Ascending aorta (tissue), 2 donors: Measurements from ENCODE around the gene DTHD1. TPM values are rescaled to one million over a fixed set of nuclear protein-coding genes. Genes with fewer than 3 reads are reported as not detected.

Experiments used
- DNase-seq, 2 donors: peaks; one replicate each; pipeline ENCODE4 v3.0.0-alpha.2; 2019; ENCODE audit warnings: low spot score in 2 of 2
- H3K27ac ChIP-seq, 2 donors: fragments of 200-600 bp; sonication (generic); one replicate each; pipeline ENCODE4 v1.5.1; 2016 to 2017; ENCODE audit warnings: mild to moderate bottlenecking in 1 of 2
- H3K27me3 ChIP-seq: fragments of 200-600 bp; sonication (generic); one replicate; pipeline ENCODE4 v1.5.1; 2017
- H3K36me3 ChIP-seq, 2 donors: fragments of 200-600 bp; sonication (generic); one replicate each; pipeline ENCODE4 v1.5.1; 2016
- H3K4me1 ChIP-seq, 2 donors: fragments of 200-600 bp; sonication (generic); one replicate each; pipeline ENCODE4 v1.5.1; 2016 to 2017; ENCODE audit warnings: mild to moderate bottlenecking in 1 of 2
- H3K4me3 ChIP-seq, 2 donors: fragments of 200-600 bp; sonication (generic); one replicate each; pipeline ENCODE4 v1.5.1; 2016 to 2017; ENCODE audit warnings: mild to moderate bottlenecking in 1 of 2
- H3K9me3 ChIP-seq, 2 donors: fragments of 200-600 bp; sonication (generic); one replicate each; pipeline ENCODE4 v1.5.1; 2016
- intact Hi-C: fragments of 100-400 bp; cut with DNase I; formaldehyde crosslinking; loops from one replicate; pipeline ENCODE4 v1.15.1; 2023
- total RNA-seq: library from RNA; depleted of rRNA; stranded (reverse); fragments of >200 nt; gene quantifications from one replicate; pipeline ENCODE4 v1.1.0, GENCODE V29; 2016
- TF ChIP-seq, protein P1 (sequence below), 3 experiments: fragments of 200-600 bp in 2 of 3; fragments of 450-650 bp in 1 of 3; sonication (generic) in 2 of 3; IDR thresholded peaks; one replicate each; pipeline ENCODE4 v1.5.1; 2016 to 2019; ENCODE audit warnings: antibody characterized with exemption in 3 of 3, mild to moderate bottlenecking in 1 of 3, moderate library complexity in 1 of 3

The DTHD1 gene
- total RNA-seq, 1 donor from 2014 or later = not detected

- no peaks in the 10 kb centered on the region for H3K4me1 ChIP-seq
- H3K27ac ChIP-seq = no peak overlapping the region
- no peaks in the 10 kb centered on the region for H3K36me3 ChIP-seq
- intact Hi-C loops = no loop called here
- DNase-seq = no peak
- H3K9me3 ChIP-seq = no peaks in the 10 kb centered on the region
- no peak overlapping the region for H3K4me3 ChIP-seq
- H3K27me3 ChIP-seq = no peaks in the 10 kb centered on the region
- TF ChIP-seq, protein P1, sequence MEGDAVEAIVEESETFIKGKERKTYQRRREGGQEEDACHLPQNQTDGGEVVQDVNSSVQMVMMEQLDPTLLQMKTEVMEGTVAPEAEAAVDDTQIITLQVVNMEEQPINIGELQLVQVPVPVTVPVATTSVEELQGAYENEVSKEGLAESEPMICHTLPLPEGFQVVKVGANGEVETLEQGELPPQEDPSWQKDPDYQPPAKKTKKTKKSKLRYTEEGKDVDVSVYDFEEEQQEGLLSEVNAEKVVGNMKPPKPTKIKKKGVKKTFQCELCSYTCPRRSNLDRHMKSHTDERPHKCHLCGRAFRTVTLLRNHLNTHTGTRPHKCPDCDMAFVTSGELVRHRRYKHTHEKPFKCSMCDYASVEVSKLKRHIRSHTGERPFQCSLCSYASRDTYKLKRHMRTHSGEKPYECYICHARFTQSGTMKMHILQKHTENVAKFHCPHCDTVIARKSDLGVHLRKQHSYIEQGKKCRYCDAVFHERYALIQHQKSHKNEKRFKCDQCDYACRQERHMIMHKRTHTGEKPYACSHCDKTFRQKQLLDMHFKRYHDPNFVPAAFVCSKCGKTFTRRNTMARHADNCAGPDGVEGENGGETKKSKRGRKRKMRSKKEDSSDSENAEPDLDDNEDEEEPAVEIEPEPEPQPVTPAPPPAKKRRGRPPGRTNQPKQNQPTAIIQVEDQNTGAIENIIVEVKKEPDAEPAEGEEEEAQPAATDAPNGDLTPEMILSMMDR (IDR thresholded peaks at IDR 0.05) = no peak
These were observed 29.4 kb upstream of the DTHD1 start for GRCh38 chr4:36251983-36252382.

- no peak for DNase-seq
- no peaks in the 10 kb centered on the region for H3K27me3 ChIP-seq
- TF ChIP-seq, protein P1 (IDR thresholded peaks at IDR 0.05) = no peak
- no peaks in the 10 kb centered on the region for H3K4me1 ChIP-seq
- no peak overlapping the region for H3K27ac ChIP-seq
- no peaks in the 10 kb centered on the region for H3K9me3 ChIP-seq
- intact Hi-C loops = no loop called here
- no peaks in the 10 kb centered on the region for H3K36me3 ChIP-seq
- no peak overlapping the region for H3K4me3 ChIP-seq
These were observed 27.0 kb upstream of the DTHD1 start for GRCh38 chr4:36254371-36254770.

- no peak for DNase-seq
- H3K4me3 ChIP-seq = no peak overlapping the region
- TF ChIP-seq, protein P1 (IDR thresholded peaks at IDR 0.05) = no peak
- H3K27me3 ChIP-seq = no peaks in the 10 kb centered on the region
- H3K27ac ChIP-seq = no peak overlapping the region
- H3K4me1 ChIP-seq = no peaks in the 10 kb centered on the region
- intact Hi-C loops = no loop called here
- H3K9me3 ChIP-seq = no peaks in the 10 kb centered on the region
- no peaks in the 10 kb centered on the region for H3K36me3 ChIP-seq
These were observed 25.8 kb upstream of the DTHD1 start for GRCh38 chr4:36255577-36255976.

DNA sequence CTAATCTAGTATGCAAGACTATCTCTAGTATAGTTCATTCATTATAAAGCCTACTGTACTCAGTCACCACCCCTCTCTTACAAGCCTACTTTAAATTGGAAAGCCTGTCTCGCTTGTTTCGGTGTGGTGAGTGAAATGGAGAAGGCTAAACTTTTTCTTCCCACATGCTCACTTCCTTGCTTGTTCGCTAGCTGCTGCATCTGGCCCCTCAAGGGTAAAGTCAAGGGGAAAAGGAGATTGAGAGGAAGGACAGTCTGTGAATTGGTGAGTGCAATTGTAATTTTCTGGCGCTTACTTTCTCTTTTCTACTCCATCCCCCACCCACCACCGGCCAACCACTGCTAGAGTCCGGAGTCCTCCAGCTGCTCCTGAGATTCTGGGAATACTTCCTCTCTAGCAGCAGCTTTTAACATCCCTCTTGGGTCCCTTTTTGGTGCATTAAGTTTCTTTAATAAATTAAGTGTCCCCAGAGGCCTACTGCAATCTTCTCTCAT is 25.0 kb upstream of the DTHD1 start:
- Histone ChIP-seq H3K4me1 (no peaks in the 10 kb centered on the region), H3K4me3 (no peak overlapping the region)
- DNase-seq = no peak

DNA sequence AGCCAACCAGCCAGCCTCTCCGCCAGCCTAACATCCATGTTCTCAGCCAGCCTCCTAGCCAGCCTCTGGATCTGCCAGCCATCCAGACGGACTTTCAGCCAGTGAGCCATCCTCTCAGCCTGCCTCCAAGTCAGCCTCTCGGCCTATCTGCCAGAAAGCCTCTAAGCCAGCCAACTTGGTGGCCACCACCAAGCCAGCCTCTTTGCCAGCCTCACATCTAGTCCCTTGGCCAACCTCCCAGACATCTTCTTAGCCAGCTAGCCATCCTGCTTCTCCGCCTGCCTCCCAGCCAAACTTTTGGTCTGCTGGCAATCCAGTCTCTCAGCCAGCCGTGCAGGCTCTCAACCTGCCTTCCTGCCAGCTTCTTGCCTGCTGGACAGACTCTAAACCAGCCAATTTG is 20.7 kb upstream of the DTHD1 start:
- no peaks in the 10 kb centered on the region for H3K4me1 ChIP-seq
- TF ChIP-seq, protein P1 (IDR thresholded peaks at IDR 0.05) = no peak
- H3K4me3 ChIP-seq = no peak overlapping the region
- no peaks in the 10 kb centered on the region for H3K9me3 ChIP-seq
- H3K27me3 ChIP-seq = no peaks in the 10 kb centered on the region
- intact Hi-C loops = no loop called here
- H3K36me3 ChIP-seq = no peaks in the 10 kb centered on the region
- no peak overlapping the region for H3K27ac ChIP-seq
- DNase-seq = no peak

More for the DNA sequence above, 25.0 kb upstream of the DTHD1 start:
- Histone ChIP-seq H3K36me3 (no peaks in the 10 kb centered on the region), H3K27ac (no peak overlapping the region), H3K9me3 (no peaks in the 10 kb centered on the region), H3K27me3 (no peaks in the 10 kb centered on the region)
- TF ChIP-seq, protein P1 (IDR thresholded peaks at IDR 0.05) = no peak
- intact Hi-C loops = no loop called here
